ENCODE measurements around the gene PPM1L.

PPM1L gene

GRCh38 chr3:160860346-160860745 is 104.3 kb downstream of the PPM1L start:
- Histone ChIP-seq H3K9ac (ENCODE audit: low read length) (no peak overlapping the region), H3K27me3 (ENCODE audit: control insufficient read depth in 1 of 2, insufficient read depth in 2 of 2, low read length in 2 of 2) (no peaks in the 10 kb centered on the region), H3K9me3 (ENCODE audit: low read length) (no peaks in the 10 kb centered on the region), H3K4me3 (ENCODE audit: low read depth in 1 of 2, low read length in 2 of 2) (no peak overlapping the region), H3K36me3 (ENCODE audit: insufficient read depth, low read length) (no peaks in the 10 kb centered on the region), H3K27ac (ENCODE audit: low read depth, low read length) (no peak overlapping the region), H3K4me1 (ENCODE audit: insufficient read depth, low read length) (no peaks in the 10 kb centered on the region)

- Histone ChIP-seq H3K4me1 (ENCODE audit: insufficient read depth, low read length) (peaks cover 4% of the 10 kb centered on the region), H3K9me3 (ENCODE audit: low read length) (no peaks in the 10 kb centered on the region), H3K4me3 (ENCODE audit: low read depth in 1 of 2, low read length in 2 of 2) (no peak overlapping the region), H3K27me3 (ENCODE audit: control insufficient read depth in 1 of 2, insufficient read depth in 2 of 2, low read length in 2 of 2) (no peaks in the 10 kb centered on the region), H3K9ac (ENCODE audit: low read length) (no peak overlapping the region), H3K27ac (ENCODE audit: low read depth, low read length) (no peak overlapping the region), H3K36me3 (ENCODE audit: insufficient read depth, low read length) (no peaks in the 10 kb centered on the region)
Observed at GRCh38 chr3:160869825-160870224, 113.8 kb downstream of the PPM1L start.

GRCh38 chr3:160870327-160870726 is 114.3 kb downstream of the PPM1L start:
- Histone ChIP-seq H3K36me3 (ENCODE audit: insufficient read depth, low read length) (no peaks in the 10 kb centered on the region), H3K9me3 (ENCODE audit: low read length) (no peaks in the 10 kb centered on the region), H3K4me1 (ENCODE audit: insufficient read depth, low read length) (peaks cover 4% of the 10 kb centered on the region), H3K9ac (ENCODE audit: low read length) (no peak overlapping the region), H3K4me3 (ENCODE audit: low read depth in 1 of 2, low read length in 2 of 2) (no peak overlapping the region), H3K27ac (ENCODE audit: low read depth, low read length) (no peak overlapping the region), H3K27me3 (ENCODE audit: control insufficient read depth in 1 of 2, insufficient read depth in 2 of 2, low read length in 2 of 2) (no peaks in the 10 kb centered on the region)

DNA sequence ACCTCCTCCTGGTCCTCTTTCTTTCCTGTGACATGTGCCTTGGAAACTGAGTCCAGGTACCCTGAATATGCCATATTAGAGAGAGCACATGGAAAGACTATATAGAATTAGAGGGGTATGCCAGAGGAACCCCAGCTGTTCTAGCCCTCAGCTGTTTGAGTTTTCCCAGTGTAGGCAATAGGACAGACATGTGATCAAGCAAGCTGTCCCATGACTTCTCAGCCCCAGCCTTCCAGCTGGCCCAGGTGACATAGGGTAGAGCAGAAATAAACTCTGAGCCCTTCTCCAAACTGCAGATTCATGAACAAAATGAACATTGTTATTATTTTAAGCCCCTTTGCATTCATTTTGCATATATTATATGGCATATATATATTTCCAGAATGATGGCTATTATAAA is 118.7 kb downstream of the PPM1L start:
- Histone ChIP-seq H3K9me3 (ENCODE audit: low read length) (no peaks in the 10 kb centered on the region), H3K4me1 (ENCODE audit: insufficient read depth, low read length) (peaks cover 9% of the 10 kb centered on the region), H3K27ac (ENCODE audit: low read depth, low read length) (no peak overlapping the region), H3K9ac (ENCODE audit: low read length) (no peak overlapping the region), H3K36me3 (ENCODE audit: insufficient read depth, low read length) (no peaks in the 10 kb centered on the region), H3K4me3 (ENCODE audit: low read depth in 1 of 2, low read length in 2 of 2) (no peak overlapping the region), H3K27me3 (ENCODE audit: control insufficient read depth in 1 of 2, insufficient read depth in 2 of 2, low read length in 2 of 2) (no peaks in the 10 kb centered on the region)

- Histone ChIP-seq H3K27me3 (ENCODE audit: control insufficient read depth in 1 of 2, insufficient read depth in 2 of 2, low read length in 2 of 2) (no peaks in the 10 kb centered on the region), H3K36me3 (ENCODE audit: insufficient read depth, low read length) (no peaks in the 10 kb centered on the region), H3K27ac (ENCODE audit: low read depth, low read length) (no peak overlapping the region), H3K9me3 (ENCODE audit: low read length) (no peaks in the 10 kb centered on the region), H3K4me1 (ENCODE audit: insufficient read depth, low read length) (peaks cover 5% of the 10 kb centered on the region), H3K9ac (ENCODE audit: low read length) (no peak overlapping the region), H3K4me3 (ENCODE audit: low read depth in 1 of 2, low read length in 2 of 2) (no peak overlapping the region)
Observed at GRCh38 chr3:160876643-160877042, 120.6 kb downstream of the PPM1L start.

DNA sequence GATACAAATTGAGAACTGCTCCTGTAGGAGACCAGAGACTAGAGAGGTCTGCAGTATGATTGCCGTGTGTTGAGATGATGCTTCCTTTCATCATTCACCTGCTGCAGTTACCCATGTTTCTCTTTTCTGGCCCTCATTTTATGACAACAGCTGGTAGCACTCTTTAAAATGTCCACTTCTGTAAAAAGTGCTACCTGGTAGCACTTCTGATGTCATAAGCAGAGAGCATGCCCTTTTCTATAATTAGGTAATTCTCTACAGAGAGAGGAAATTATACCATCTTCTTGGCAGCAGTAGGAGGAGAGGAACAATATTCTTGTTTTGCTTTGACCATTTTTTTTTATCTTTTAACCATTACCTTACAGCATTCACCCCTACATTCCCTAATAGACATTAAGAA is 123.8 kb downstream of the PPM1L start:
- no peaks in the 10 kb centered on the region for H3K27me3 ChIP-seq (ENCODE audit: control insufficient read depth in 1 of 2, insufficient read depth in 2 of 2, low read length in 2 of 2)
- H3K27ac ChIP-seq (ENCODE audit: low read depth, low read length), result no peak overlapping the region
- H3K36me3 ChIP-seq (ENCODE audit: insufficient read depth, low read length), result no peaks in the 10 kb centered on the region
- H3K9ac ChIP-seq (ENCODE audit: low read length), result no peak overlapping the region
- no peaks in the 10 kb centered on the region for H3K9me3 ChIP-seq (ENCODE audit: low read length)
- H3K4me1 ChIP-seq (ENCODE audit: insufficient read depth, low read length), result peaks cover 5% of the 10 kb centered on the region
- no peak overlapping the region for H3K4me3 ChIP-seq (ENCODE audit: low read depth in 1 of 2, low read length in 2 of 2)

GRCh38 chr3:160883373-160883772 is 127.3 kb downstream of the PPM1L start:
- H3K9ac ChIP-seq (ENCODE audit: low read length), result no peak overlapping the region
- no peaks in the 10 kb centered on the region for H3K4me1 ChIP-seq (ENCODE audit: insufficient read depth, low read length)
- H3K27me3 ChIP-seq (ENCODE audit: control insufficient read depth in 1 of 2, insufficient read depth in 2 of 2, low read length in 2 of 2), result no peaks in the 10 kb centered on the region
- H3K36me3 ChIP-seq (ENCODE audit: insufficient read depth, low read length), result no peaks in the 10 kb centered on the region
- no peak overlapping the region for H3K4me3 ChIP-seq (ENCODE audit: low read depth in 1 of 2, low read length in 2 of 2)
- no peaks in the 10 kb centered on the region for H3K9me3 ChIP-seq (ENCODE audit: low read length)
- H3K27ac ChIP-seq (ENCODE audit: low read depth, low read length), result no peak overlapping the region

DNA sequence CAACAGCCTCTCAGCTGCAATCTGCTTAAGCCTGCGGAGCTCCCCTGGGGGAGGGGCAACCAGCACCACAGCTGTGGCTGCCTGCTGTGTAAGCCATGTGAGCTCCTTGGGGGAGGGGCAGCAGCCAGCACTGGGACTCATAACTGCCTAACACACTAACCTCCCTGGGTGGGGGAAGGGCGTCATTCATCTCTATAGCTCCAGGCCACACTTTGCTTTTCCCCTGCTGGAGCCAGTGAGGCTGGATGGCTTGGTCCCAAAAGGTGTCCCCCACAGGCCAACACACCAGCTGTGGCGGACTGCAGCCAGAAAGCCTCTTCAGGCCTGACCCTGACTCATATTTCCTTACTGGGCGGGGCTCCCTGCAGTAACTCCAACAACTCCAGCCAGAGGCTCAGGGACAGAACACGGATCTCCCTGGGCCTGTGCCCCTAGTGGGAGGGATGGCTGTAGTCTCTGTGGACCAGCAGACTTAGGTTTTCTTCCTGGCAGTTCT is 129.8 kb downstream of the PPM1L start:
- Histone ChIP-seq H3K9me3 (ENCODE audit: low read length) (no peaks in the 10 kb centered on the region), H3K9ac (ENCODE audit: low read length) (no peak overlapping the region), H3K36me3 (ENCODE audit: insufficient read depth, low read length) (no peaks in the 10 kb centered on the region), H3K27ac (ENCODE audit: low read depth, low read length) (no peak overlapping the region), H3K4me1 (ENCODE audit: insufficient read depth, low read length) (no peaks in the 10 kb centered on the region), H3K27me3 (ENCODE audit: control insufficient read depth in 1 of 2, insufficient read depth in 2 of 2, low read length in 2 of 2) (no peaks in the 10 kb centered on the region), H3K4me3 (ENCODE audit: low read depth in 1 of 2, low read length in 2 of 2) (no peak overlapping the region)

DNA sequence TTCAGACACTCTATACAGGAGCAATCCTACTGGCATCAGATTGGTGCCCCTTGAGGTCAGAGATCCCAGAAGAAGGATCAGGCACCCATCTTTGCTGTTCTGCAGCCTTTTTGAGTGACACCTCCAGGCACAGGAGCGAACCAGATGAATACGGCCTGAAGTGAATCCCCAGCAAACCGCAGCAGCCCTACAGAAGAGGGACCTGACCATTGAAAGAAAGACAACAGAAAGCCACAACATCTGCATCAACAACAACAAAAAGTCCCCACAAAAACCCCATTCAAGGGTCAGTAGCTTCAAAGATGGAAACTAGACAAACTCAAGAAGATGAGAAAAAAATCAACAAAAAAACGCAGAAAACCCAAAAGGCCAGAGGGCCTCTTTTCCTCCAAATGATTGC is 130.4 kb downstream of the PPM1L start:
- Histone ChIP-seq H3K9ac (ENCODE audit: low read length) (no peak overlapping the region), H3K9me3 (ENCODE audit: low read length) (no peaks in the 10 kb centered on the region), H3K27me3 (ENCODE audit: control insufficient read depth in 1 of 2, insufficient read depth in 2 of 2, low read length in 2 of 2) (no peaks in the 10 kb centered on the region), H3K4me1 (ENCODE audit: insufficient read depth, low read length) (no peaks in the 10 kb centered on the region), H3K27ac (ENCODE audit: low read depth, low read length) (no peak overlapping the region), H3K36me3 (ENCODE audit: insufficient read depth, low read length) (no peaks in the 10 kb centered on the region), H3K4me3 (ENCODE audit: low read depth in 1 of 2, low read length in 2 of 2) (no peak overlapping the region)

GRCh38 chr3:160893207-160893606 is 137.2 kb downstream of the PPM1L start:
- Histone ChIP-seq H3K9ac (ENCODE audit: low read length) (no peak overlapping the region), H3K9me3 (ENCODE audit: low read length) (no peaks in the 10 kb centered on the region), H3K27me3 (ENCODE audit: control insufficient read depth in 1 of 2, insufficient read depth in 2 of 2, low read length in 2 of 2) (no peaks in the 10 kb centered on the region), H3K4me1 (ENCODE audit: insufficient read depth, low read length) (no peaks in the 10 kb centered on the region), H3K36me3 (ENCODE audit: insufficient read depth, low read length) (no peaks in the 10 kb centered on the region), H3K27ac (ENCODE audit: low read depth, low read length) (no peak overlapping the region), H3K4me3 (ENCODE audit: low read depth in 1 of 2, low read length in 2 of 2) (no peak overlapping the region)

DNA sequence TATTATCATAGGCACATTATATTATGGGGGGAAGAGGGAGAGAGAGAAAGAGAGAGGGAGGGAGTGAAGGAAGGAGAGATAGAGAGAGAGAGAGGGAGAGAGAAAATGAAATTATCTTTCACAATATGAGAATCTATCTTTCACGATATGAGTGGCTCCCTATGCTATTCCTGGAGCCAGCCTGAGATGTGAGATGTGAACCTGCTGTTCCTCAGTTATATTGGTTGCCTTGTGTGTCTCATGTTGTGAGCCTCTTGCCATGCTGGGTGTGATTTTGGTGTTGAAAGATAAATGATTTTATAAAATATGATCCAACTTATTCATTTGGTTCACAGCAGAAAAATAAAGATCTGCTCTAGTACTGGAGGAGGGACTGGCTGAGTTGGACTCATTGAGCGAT is 148.7 kb downstream of the PPM1L start:
- no peaks in the 10 kb centered on the region for H3K27me3 ChIP-seq (ENCODE audit: control insufficient read depth in 1 of 2, insufficient read depth in 2 of 2, low read length in 2 of 2)
- no peak overlapping the region for H3K9ac ChIP-seq (ENCODE audit: low read length)
- H3K4me1 ChIP-seq (ENCODE audit: insufficient read depth, low read length), result no peaks in the 10 kb centered on the region
- no peaks in the 10 kb centered on the region for H3K9me3 ChIP-seq (ENCODE audit: low read length)
- H3K4me3 ChIP-seq (ENCODE audit: low read depth in 1 of 2, low read length in 2 of 2), result no peak overlapping the region
- no peaks in the 10 kb centered on the region for H3K36me3 ChIP-seq (ENCODE audit: insufficient read depth, low read length)
- no peak overlapping the region for H3K27ac ChIP-seq (ENCODE audit: low read depth, low read length)

DNA sequence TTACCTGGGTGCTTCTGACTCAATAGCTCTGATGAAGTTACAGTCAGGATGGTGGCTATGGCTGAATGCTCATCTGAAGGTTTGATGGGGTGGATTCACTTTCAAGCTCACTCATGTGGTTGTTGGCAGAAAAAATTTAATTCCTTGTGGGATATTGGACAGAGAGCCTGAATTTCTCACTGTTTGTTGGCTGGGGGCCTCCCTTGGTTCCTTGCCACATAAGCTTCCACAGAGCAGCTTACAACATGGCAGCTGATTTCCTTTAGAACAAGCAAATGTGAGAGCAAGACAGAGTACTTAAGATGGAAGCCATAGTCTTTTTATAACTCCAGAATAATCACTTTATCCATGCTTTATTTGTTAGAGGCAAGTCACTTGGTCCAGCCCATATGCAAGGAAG is 150.6 kb downstream of the PPM1L start:
- no peaks in the 10 kb centered on the region for H3K4me1 ChIP-seq (ENCODE audit: insufficient read depth, low read length)
- H3K9me3 ChIP-seq (ENCODE audit: low read length), result no peaks in the 10 kb centered on the region
- H3K4me3 ChIP-seq (ENCODE audit: low read depth in 1 of 2, low read length in 2 of 2), result no peak overlapping the region
- H3K36me3 ChIP-seq (ENCODE audit: insufficient read depth, low read length), result no peaks in the 10 kb centered on the region
- no peak overlapping the region for H3K9ac ChIP-seq (ENCODE audit: low read length)
- H3K27me3 ChIP-seq (ENCODE audit: control insufficient read depth in 1 of 2, insufficient read depth in 2 of 2, low read length in 2 of 2), result no peaks in the 10 kb centered on the region
- no peak overlapping the region for H3K27ac ChIP-seq (ENCODE audit: low read depth, low read length)
